Retinal pigment epithelial cell (primary cell): ENCODE results near the gene TMEM207.

ENCODE experiments used
- DNase-seq: peaks from one replicate; pipeline ENCODE4 v3.0.0-alpha.2; 2010; ENCODE audit warnings: low read depth
- H3K4me3 ChIP-seq: 2 replicates; pipeline ENCODE4 v1.5.1; 2011; ENCODE audit warnings: mild to moderate bottlenecking, low read length, control low read depth, moderate library complexity
- TF ChIP-seq, protein P1 (sequence below): conservative IDR thresholded peaks from 2 replicates; pipeline ENCODE4 v1.5.1; 2011; ENCODE audit warnings: low read depth, low read length, control low read depth, inconsistent platforms

The TMEM207 gene

DNA sequence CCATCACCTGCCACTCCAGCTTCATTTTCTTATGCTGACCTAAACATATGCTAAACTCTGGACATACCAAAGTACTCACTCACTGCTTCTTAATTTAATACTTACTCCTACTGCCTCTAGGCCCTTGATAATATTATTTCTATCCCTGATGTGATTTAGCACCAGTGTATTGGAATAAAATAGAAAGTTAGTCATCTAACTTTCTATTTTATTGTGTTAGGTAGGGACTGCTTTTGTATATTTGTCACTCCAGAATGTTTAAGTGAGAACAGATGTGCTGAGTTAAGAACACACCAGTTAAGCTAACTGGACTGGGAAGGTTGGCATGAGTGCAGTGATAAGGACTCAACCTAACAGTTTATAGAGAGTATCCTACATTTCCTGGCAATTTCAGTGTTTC lies 68.3 kb downstream of the TMEM207 start:
- TF ChIP-seq, protein P1, sequence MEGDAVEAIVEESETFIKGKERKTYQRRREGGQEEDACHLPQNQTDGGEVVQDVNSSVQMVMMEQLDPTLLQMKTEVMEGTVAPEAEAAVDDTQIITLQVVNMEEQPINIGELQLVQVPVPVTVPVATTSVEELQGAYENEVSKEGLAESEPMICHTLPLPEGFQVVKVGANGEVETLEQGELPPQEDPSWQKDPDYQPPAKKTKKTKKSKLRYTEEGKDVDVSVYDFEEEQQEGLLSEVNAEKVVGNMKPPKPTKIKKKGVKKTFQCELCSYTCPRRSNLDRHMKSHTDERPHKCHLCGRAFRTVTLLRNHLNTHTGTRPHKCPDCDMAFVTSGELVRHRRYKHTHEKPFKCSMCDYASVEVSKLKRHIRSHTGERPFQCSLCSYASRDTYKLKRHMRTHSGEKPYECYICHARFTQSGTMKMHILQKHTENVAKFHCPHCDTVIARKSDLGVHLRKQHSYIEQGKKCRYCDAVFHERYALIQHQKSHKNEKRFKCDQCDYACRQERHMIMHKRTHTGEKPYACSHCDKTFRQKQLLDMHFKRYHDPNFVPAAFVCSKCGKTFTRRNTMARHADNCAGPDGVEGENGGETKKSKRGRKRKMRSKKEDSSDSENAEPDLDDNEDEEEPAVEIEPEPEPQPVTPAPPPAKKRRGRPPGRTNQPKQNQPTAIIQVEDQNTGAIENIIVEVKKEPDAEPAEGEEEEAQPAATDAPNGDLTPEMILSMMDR: no peak
- no peak for DNase-seq
- H3K4me3 ChIP-seq: no peak overlapping the region

- DNase-seq: no peak
- H3K4me3 ChIP-seq: no peak overlapping the region
- TF ChIP-seq, protein P1: no peak
Observed at GRCh38 chr3:190380184-190380583, 69.5 kb downstream of the TMEM207 start.
